C1 segment of cervical spinal cord (tissue), 14 donors: ENCODE results near the gene TSSK6.

Experiments used
- DNase-seq, 14 donors: peaks; one replicate each; lab custom pipeline; 2025; lab: John Stamatoyannopoulos, UW

The TSSK6 gene

DNA sequence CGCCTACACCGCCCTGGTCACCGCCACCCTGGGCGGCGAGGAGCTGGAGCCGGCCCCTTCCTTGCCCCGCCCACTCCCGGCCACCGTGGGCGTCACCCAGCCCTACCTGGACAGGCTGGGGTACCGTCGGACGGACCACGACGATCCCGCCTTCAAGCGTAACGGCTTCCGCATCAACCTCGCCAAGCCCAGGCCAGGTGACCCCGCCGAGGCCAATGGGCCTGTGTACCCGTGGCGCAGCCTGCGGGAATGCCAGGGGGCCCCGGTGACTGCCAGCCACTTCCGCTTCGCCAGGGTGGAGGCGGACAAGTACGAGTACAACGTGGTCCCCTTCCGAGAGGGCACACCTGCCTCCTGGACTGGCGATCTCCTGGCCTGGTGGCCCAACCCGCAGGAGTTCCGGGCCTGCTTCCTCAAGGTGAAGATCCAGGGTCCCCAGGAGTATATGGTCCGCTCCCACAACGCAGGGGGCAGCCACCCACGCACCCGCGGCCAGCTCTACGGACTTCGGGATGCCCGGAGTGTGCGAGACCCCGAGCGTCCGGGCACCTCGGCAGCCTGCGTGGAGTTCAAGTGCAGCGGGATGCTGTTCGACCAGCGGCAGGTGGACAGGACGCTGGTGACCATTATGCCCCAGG lies 29.7 kb upstream of the TSSK6 start:
- DNase-seq = no peak

DNA sequence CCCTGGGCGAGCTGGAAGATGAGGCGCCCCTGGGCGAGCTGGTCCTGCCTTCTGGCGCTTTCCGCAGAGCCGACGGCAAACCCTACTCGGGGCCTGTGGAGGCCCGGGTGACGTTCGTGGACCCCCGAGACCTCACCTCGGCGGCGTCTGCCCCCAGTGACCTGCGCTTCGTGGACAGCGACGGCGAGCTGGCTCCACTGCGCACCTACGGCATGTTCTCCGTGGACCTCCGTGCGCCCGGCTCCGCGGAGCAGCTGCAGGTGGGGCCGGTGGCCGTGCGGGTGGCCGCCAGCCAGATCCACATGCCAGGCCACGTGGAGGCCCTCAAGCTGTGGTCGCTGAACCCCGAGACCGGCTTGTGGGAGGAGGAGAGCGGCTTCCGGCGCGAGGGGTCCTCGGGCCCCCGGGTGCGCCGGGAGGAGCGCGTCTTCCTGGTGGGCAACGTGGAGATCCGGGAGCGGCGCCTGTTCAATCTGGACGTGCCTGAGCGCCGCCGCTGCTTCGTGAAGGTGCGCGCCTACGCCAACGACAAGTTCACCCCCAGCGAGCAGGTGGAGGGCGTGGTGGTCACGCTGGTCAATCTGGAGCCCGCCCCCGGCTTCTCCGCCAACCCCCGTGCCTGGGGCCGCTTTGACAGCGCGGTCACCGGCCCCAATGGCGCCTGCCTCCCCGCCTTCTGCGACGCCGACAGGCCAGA lies 29.1 kb upstream of the TSSK6 start:
- DNase-seq = no peak

- DNase-seq = no peak
Measured at GRCh38 chr19:19543640-19544039, 28.3 kb upstream of the TSSK6 start.

- DNase-seq = no peak
Measured at GRCh38 chr19:19543101-19543500, 27.8 kb upstream of the TSSK6 start.

GRCh38 chr19:19542507-19542906 lies 27.2 kb upstream of the TSSK6 start:
- no peak for DNase-seq

DNA sequence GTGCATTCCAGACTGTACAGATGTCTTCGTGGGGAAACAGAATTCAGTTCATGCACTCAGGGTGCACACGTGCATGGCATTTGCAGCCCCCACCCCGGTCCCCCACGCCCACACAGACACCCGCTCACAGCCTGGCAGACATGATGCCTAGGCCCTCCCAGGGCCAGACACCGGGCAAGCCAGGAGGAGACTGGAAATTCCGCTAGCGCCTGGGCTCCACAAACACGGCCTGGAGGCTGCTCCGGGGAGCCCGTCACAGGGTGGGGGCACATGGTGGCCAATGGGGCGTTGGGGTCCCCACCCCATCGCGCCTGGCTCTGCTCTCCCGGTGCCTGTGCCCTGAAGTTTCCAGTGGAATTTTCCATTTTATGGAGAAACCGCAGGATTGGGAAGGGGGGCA lies 26.3 kb upstream of the TSSK6 start:
- DNase-seq = no peak

DNA sequence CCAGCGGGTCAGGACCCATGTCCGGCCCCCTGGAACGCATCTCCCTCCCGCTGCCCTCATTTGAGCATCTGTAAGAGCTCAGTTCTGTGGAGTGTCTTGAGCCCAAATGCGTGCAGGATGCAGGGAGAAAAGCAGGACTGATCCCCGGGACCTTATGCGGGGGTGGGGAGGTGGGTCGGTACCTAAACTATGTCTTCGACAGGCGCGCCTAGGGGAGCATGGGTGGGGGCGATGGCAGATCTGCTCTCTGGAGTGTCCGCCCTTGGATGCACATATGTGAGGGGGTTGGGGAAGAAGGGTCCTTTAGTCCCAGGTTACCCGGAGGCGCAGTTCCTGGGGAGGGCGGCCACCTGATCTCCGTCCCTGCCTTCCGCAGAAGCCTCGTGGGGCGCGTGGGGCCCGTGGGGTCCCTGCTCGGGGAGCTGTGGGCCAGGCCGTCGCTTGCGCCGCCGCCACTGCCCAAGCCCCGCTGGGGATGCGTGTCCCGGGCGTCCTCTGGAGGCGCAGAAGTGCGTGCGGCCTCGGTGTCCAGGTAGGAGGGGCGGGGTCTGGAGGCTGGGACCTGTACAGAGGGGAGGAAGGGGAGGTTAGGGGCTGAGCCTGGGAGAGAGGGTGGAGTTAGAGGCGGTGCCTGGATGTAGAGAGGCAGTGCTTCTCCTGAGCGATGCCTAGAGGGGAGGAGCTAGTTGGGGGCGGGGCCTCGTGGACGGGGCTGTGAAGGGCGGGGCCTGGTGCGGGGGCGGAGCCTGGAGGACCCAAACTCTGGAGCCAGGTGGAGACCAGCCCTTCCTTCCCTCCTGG lies 25.6 kb upstream of the TSSK6 start:
- no peak for DNase-seq

GRCh38 chr19:19540064-19540714 lies 24.8 kb upstream of the TSSK6 start:
- DNase-seq = no peak

DNA sequence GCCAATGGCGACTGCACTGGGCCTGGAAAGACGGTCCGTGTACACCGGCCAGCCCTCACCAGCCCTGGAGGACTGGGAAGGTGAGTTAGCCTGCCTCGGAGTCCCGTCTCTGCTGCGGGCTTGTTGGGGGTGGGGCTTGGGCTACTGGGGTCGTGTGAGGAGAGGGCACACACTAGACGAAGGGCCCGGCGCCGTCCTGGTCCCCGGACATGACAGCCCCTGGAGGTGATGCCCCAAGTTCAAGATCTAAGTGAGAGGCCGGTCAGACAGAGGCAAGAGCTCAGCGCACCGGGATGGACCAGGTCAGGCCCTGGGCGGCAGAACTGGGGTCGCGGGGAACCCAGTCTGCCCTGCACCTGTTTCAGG lies 24.3 kb upstream of the TSSK6 start:
- DNase-seq = no peak

DNA sequence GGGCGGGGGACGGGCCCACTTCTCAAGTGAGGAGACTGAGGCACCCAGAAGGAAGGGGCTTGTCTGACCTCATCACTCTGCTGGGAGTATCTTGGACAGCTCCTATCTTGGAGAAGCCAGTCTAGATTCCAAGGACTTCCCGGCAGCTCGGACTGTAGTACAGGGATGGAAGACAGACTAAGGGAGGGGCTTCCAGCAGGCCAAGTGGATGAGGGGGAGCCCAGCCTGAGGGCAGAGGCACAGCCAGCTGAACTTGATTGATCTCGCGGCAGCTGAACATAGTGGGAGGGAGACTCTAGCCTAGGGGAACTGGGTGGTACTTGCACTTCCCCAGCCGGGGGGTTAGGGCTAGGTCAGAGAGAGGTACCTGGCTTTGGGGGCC lies 23.4 kb upstream of the TSSK6 start:
- DNase-seq = no peak

DNA sequence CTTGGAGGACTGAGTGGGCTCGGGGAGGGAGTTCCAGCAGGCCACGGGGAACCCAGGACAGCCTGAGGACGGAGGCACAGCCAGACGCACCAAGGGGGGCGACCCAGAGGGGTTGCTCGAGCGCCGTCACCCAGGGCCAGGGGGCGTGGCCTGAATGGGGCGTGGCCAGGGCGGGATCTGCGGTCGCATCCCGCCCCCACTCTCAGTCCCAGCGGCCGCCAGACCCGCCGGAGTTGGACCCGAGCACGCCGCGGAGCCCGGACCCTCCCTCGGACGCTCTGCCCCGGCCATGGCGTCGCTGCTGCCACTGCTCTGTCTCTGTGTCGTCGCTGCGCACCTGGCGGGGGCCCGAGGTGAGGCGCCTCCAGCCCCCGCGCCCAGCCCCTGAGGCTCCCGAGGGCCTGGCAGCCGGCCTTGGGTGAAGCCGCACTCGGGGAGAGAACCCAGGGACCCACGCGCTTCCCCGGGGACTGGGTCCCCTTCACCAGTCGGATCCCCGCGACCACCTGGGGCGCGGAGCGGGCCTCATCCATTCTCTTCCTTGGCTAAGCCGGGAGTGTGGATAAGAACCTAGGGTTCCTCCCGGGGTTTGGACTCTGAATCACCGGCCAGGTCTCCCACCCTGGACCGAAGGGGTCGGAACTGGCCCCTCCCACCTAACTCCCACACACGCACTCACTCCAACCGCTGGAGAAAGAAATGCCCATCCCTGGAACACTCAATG lies 22.9 kb upstream of the TSSK6 start, which contains the start of gene CILP2:
TSS of gene CILP2 (plus strand) at position 205 of the 724 bp plus-strand sequence. CDS start at position 290, 85 bp downstream.
- no peak for DNase-seq

- DNase-seq = no peak
Measured at GRCh38 chr19:19537075-19538048, 22.0 kb upstream of the TSSK6 start.

GRCh38 chr19:19535311-19536191 lies 20.2 kb upstream of the TSSK6 start:
- DNase-seq = no peak

DNA sequence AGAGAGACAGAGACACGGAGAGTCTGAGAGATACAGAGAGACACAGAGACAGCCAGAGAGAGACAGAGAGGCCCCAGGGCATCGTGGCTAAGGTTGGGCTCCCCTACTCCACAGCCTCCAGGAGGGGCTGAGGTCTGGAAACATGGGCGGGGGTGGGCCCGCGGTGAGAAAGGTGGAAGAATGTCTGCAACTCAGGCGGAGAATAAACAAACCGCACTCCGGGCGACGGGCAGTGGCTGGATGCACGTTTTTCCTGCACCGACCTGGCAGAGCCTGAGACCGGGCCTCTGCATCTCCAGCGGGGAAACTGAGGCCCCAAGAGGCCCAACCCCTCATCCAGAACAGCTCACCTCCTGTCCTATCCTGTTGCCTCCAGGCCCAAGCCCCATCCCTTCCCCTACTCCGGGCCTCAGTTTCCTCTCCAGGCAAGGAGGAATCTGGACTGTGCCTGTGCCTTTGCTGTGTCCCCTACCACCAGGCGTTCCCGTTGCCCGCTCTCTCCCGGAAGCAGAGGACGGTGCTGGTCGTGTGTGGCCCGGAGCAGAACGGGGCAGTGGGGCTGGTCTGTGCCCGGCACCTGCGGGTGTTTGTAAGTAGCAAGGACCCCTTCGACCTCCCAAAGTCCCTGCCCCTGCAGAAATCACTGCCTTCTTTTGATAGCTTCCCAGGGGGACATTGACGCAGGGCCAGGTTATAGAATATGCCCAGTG lies 19.4 kb upstream of the TSSK6 start:
- DNase-seq = no peak

- DNase-seq = no peak
Measured at GRCh38 chr19:19533841-19534240, 18.5 kb upstream of the TSSK6 start.

DNA sequence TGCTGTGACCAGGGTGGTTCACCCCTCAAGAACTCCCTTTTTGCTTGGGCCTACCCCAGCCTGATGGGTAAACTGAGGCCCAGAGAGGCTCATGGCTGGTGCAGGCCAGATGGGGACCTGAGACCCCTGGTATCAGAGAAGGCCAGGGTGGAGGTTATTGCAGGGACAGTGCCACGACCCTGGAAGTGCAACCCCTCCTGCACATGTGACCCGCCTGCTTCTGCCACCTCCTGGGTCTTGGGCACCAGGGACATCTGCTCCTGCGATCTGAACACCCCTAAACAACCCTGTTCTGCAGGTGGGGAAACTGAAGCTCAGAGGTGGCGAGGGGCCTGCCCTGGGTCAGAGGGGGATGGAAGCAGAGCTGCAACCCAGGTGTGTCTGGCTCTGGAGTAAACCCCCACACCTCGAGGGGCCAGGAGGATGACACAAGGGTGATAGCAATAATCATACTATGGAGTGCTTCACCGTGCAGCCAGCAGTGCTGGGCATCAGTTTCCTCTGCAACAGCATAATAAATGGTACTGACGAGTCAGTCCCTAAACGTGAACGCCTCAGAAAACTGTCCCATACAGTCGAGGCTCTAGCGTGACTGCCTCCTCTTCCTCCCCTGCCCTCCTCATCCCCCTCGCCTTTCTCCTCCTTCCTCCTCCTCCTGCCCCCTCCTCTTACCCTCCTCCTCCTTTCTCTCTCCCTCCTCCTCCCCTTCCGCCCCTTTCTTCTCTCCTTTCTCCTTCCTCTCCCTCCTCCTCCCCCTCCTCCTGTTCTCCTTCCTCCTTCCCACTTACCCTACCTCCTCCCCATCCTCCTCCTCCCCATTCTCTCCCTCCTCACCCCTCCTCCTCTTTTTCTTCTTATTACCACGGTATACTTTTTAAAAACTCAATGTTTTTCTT lies 17.7 kb upstream of the TSSK6 start:
- no peak for DNase-seq

GRCh38 chr19:19531951-19532805 lies 16.8 kb upstream of the TSSK6 start:
- DNase-seq = peak in 12 of 14 donors; percentile 12 to 82 (median 50)
